ENCODE data around the gene TECPR2.
"Not testable (repeated sequence)": the region's sequence is repeated elsewhere in the genome, so short reads cannot be mapped to it uniquely, and the experiment has no call there.

Gene TECPR2

DNA sequence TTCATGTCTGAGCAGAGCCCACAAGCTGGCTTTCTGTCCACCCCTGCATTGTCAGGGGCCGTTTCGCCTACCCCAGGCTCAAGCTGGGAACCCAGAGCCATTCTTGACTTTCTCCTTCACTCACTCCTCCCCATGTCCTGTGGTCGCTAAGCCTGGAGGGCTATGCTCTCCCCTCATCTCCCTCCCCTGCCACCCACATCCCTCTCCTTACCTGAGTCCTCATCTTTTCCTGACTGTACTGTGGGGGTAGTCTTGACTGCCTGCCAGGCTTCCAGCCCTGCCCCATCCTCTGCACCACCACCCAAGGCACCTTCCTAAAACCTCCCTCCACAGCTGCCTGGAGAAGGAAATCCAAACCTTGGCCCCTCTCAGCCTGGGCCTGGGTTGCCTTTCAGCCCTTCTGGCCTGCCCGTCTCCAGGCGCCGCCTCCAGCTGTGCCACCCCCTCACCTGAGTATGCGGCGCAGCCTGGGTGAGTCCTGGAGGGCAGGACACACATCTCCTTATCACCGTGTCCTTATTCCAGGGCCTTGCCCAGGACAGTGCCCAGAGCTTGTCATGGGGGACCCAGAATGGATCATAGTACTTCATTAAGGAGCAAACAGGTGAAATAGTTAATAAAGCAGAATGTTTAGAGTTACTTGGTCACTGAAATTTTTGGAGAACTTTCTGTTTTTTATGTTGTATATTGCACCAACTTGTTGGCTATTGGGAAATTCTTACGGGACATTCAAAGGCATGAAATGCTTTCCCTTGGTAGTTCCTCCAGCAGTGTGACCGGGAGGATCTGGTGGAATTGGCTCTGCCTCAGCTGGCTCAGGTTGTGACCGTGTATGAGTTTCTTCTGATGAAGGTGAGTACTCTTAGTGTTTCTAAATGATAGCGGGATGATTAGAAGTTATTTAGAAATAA is 28.7 kb upstream of the TECPR2 start:
- no peak for DNase-seq (ENCODE audit: low read depth, low spot score)

DNA sequence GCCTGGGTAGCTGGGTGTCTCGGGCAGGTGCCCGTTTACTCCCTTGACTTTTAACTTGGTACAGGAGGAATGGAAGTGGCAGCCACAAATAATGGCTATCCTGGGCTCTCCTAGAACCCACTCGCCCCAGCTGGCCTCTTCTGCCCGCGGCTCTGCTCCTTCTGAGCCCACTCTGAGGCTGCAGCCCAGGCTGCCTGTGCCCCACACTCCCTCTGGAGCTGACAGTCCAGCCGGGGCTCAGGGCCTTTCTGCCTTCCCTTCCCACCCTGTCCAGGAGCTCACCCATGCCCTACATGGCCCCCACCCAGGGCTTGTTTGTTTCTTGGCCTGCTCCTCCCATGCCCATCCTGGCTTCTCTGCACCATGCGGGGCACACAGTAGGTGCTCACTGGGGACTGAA is 27.6 kb upstream of the TECPR2 start:
- no peak for DNase-seq (ENCODE audit: low read depth, low spot score)

DNA sequence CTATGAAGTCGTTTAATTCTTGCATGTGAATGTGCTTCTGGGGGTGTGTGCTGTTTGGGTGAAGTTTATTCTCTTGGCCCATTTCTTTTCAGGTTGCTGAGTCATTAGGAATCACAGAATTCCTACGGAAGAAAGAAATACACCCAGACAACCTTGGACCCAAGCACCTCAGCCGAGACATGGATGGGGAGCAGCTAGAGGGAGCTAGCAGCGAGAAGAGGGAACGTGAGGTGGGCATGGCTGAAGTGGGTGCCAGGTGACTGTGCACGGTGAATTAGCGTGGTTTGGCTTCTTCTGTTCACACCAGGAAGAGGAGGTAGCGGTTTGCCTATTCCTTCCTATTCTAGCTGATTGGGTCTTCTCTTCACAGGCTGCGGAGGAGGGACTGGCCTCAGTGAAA is 24.0 kb upstream of the TECPR2 start:
- DNase-seq (ENCODE audit: low read depth, low spot score), result no peak

DNA sequence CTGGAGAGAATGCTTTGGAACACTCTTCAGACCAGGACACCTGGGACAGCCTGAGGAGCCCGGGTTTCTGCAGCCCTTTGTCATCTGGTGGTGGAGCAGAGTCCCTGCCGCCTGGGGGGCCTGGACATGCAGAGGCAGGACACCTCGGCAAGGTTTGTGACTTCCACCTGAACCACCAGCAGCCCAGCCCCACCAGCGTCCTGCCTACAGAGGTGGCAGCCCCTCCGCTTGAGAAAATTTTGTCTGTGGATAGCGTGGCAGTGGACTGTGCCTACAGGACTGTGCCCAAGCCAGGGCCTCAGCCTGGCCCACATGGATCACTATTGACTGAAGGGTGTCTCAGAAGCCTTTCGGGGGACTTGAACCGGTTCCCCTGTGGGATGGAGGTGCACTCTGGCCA is 21.2 kb upstream of the TECPR2 start:
- DNase-seq (ENCODE audit: low read depth, low spot score), result no peak

DNA sequence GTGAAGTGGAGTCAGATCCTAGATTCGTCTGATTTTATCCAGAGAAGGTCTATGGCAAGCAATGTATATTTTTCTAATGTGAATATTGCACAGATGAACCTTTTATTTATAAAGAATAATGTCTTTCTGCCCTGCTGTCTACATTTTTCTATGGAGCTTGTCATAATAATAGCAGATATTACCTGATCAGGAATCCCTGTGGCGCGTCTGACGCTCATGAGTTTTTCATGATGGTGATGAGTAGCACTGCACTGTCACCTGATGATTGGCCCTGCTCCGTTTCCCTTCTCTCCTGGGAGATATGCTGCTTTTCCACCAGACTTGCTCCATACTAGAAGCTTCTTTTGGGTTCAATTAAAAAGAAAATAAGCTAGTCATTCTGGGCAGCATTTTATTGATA is 20.5 kb upstream of the TECPR2 start:
- no peak for DNase-seq (ENCODE audit: low read depth, low spot score)

DNA sequence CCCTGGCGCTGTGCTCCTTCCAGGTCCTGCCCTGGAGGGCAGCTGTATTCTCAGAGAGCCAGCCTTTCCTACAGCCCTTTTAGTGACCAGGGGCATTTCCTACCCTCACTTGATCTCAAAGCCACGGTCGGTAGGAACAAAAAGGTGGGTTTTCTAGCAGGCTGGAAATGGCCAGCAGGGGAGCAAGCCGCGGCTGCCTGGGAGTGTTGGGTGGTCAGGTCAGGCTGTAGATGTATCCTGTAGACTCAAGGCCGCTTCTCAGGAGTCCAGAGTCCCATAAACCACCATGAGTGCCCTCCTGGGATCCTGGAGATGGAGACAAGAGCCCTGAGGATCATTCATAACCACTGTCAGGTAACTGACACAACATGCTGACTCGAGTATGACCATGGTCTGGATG is 18.7 kb upstream of the TECPR2 start:
- DNase-seq (ENCODE audit: low read depth, low spot score), result no peak

DNA sequence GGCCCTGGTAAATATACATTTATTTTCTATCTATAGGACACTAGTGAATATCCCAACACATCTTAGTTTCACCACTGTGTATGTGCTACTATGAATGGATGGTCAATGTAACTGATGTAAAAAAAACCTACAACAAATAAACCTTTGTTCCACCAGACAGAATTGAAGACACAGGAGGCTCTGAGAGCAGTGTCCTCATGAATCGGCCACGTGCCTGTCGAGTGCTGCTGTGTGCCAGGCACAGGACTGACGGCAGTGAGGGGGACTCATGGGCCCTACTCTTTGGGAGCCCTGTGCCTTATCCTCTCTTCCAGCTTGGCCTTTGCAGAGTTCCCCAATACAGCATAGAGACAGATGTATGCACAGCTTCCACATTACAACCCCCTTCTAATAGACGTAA is 18.3 kb upstream of the TECPR2 start:
- no peak for DNase-seq (ENCODE audit: low read depth, low spot score)

DNA sequence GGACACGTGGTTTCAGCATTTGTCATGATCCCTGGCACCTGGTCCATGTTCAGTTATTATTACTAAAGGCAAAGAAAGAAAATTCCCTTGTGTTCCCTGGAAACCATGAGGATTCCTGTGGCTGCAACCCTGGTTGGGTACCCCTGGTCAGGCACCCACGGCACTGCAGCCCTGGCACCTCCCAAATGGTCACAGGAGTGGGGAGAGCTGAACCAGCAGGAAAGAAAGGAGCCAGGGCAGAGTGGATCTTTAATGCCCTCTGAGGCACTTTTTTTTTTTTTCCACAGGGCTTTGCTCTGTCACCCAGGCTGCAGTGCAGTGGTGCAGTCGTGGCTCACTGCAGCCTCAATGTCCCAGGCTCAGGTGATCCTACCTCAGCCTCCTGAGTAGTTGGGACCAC is 17.5 kb upstream of the TECPR2 start:
- no peak for DNase-seq (ENCODE audit: low read depth, low spot score)

DNA sequence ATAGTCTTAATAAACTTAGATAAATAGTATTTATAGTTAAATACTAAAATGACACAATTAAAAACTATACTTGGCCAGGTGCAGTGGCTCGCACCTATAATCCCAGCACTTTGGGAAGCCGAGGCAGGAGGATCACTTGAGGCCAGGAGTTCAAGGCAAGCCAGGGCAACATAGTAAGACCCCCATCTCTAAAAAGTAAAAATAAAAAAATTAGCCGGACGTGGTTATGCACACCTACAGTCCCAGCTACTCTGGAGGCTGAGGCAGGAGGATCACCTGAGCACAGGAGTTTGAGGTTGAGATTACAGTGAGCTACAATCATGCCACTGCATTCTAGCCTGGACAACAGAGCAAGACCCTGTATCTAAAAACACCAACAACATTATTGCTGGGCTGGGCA is 16.1 kb upstream of the TECPR2 start:
- no peak for DNase-seq (ENCODE audit: low read depth, low spot score)

DNA sequence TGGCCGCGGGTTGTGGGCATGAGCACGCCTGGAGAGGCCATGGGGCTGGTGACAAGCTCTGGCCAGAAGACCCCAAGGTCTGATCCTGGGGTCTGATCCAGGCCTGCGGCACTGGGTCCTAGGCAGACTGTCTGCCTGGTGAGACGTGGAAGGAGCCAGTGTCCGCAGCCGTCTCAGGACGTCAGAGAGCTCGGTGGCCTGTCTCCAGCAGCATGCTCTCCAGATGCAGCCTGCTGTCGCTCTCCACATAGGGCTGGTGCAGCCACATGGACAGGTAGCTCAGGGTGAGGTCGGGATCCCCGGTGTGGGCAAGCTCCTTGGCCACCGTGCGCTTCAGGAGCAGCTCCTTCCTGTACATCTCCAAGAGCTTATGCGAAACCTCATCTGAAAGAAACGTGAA is 14.4 kb upstream of the TECPR2 start:
- DNase-seq (ENCODE audit: low read depth, low spot score), result no peak

DNA sequence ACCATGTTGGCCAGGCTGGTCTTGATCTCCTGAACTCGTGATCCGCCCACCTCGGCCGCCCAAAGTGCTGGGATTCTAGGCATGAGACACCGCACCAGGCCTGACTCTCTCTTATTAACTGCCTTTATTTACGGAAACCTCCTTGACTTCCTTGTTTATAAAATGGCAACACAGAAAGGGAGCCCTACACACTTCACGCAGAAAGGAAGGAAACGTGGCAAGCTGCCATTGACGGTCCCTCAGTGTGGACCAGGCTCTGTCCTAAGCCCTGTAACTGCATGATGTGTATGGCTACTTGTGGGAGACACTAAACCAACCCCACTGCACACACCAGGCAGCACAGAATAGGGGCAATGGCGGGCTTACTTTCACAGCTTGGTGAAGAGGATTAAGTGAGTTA is 11.7 kb upstream of the TECPR2 start:
- DNase-seq (ENCODE audit: low read depth, low spot score), result no peak

DNA sequence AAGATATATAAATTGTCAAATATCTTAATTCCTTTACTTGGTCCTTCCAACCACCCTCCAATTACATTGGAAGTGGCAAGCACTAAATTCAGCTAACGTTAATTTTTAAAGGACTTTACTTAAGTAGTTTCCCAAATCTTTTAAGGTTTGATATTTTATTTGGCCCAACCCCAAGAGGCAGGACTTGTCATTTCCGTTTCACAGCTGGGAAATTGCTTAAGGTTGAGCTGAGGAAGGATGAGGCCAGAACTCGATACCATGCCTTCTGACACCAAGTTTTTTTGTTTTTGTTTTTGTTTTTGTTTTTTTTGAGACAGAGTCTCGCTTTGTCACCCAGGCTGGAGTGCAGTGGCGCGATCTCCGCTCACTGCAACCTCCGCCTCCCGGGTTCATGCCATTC is 11.1 kb upstream of the TECPR2 start:
- DNase-seq (ENCODE audit: low read depth, low spot score), result not testable (repeated sequence)

DNA sequence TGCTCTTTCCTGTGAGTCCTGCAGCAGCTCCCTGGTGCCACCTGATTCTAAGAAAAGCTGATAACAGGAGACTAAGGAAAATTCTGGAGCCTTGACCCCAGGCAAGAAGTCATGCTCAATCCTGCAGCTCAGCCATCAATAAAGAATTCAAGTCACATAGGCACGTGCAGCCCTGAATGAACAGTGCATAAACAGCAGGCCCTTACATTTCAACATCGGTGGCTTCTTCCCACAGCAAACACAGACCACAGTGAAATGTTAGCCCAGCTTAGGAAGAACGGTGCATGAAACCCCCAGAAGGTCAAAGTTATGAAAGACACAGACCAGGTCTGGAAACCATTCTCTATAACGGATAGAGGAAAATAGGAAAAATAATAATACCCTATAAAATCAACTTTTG is 10.5 kb upstream of the TECPR2 start:
- no peak for DNase-seq (ENCODE audit: low read depth, low spot score)

DNA sequence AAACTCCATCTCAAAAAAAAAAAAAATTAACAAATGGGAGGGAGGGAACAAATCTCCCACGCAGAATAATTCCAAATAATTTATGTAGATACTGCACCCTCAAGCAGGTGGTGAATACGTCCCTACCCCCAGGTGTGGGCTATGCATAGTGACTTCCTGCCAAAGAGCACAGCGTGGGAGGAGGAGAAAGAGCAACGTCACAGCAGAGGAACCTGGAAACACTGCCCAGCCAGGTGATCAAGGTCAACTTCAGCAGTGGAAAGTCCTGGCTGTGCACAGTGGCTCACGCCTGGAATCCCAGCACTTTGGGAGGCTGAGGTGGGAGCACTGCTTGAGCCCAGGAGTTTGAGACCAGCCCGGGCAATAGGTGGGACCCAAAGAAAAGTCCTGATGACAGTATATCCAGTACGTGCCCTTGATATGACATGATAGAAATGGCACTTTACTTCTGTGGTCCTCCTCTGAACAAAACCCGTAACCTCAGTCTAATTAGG is 9.6 kb upstream of the TECPR2 start:
- DNase-seq (ENCODE audit: low read depth, low spot score), result no peak

DNA sequence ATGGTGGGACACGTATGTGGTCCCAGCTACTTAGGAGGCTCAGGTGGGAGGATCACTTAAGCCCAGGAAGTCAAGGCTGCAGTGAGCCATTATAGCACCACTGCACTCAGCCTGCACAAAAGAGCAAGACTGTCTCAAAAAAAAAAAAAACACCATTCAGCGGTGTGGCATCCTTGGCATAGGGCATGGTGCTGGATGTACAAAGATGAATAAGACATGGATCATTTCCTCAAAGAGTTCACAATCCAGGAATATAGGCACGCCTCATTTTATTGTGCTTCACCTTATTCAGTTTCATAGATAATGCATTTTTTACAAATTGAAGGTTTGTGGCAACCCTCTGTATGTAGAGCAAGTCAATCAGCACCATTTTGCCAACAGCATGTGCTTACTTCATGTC is 6.5 kb upstream of the TECPR2 start:
- DNase-seq (ENCODE audit: low read depth, low spot score), result no peak

DNA sequence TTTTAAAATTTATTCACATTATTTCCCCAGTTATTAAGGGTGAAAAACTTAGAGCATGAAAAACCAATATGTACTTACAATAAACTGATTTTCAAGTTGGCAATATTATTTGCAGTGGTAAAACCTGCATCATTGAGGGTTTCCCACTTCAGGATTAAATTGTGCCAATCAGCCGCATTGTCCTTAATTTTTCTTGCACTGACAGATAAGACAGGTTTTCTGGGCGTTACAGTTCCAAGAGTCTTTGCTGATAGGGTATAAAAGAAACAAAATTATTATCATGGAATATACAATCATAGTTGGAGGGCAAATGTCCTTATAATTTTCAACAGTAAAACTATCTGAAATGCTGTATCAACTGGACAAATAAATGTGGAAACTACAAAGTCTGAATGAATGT is 3.4 kb upstream of the TECPR2 start:
- DNase-seq (ENCODE audit: low read depth, low spot score), result no peak

DNA sequence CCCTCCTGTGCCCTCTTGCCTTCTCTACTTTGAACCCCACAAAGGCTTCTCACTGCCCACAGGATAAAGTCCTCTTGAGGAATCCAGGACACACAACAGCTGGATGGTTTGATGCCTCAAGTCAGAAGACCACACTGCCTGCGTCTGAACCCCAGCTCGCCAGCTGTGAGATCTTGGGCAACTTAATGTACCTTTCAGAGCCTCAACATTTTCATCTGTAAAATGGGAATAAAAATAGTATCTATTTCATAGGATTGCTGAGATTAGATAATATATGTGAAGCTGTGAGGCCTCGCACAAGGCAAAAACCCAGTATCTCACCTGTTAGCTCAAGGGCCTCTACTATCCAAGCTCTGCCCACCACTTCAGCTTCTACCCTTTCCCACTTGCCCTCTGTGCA is 2.4 kb upstream of the TECPR2 start:
- DNase-seq (ENCODE audit: low read depth, low spot score), result no peak

DNA sequence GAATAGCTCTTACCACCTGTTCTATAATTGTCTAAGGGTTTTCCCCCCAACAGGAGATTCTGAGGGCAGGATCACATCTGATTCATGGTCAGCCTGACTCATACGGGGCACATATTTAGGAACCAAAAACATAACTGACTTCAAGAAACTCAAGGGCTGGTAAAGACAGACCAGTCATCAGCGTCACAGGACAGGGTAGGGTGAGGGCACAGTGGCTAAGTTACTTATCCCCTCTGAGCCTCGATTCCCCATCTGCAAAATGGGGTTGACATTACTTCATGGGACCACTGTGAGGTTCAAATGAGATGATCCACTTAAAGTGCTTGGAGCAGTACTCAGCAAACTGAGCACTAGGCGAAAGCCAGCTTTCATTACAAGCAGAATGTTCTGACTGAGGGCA is 657 bp upstream of the TECPR2 start:
- DNase-seq (ENCODE audit: low read depth, low spot score), result no peak

DNA sequence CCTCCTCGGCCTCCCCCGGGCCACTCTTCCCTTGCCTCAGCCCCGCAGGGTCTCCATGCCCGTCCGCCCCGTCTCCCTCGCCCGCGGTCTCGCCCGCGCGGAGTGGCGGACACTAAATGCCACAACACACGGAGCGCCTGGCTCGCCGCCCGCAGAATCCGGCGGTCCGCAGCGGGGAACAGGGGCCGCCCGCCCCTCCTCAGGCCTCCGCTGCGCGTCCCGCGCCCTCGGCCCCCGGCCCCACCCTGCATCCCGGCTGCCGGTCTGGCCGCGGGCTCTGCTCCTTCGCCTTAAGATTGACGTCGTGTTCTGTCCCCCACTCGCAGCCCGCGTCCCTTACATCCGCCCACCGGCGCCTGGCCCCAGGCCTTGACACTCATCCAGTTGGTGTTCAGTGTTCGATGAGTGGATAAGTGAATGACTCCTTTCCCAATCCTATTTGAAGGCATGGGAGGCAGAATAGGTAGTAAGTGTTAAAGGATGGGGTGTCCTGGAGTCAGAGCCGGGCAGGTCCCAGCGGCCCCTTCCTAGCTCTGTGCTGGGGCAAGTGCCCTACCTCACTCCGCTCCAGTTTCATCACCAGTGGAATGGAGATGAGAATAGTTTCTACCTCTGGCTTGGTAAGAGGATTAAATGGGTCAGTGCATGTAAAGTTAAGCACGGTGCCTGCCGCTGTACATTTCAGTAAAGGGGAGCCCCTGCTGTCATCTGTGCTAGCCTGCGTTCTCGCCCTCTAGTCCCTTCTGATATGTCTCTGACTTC is 622 bp downstream of the TECPR2 start:
- DNase-seq (ENCODE audit: low read depth, low spot score), result peak; percentile 64

DNA sequence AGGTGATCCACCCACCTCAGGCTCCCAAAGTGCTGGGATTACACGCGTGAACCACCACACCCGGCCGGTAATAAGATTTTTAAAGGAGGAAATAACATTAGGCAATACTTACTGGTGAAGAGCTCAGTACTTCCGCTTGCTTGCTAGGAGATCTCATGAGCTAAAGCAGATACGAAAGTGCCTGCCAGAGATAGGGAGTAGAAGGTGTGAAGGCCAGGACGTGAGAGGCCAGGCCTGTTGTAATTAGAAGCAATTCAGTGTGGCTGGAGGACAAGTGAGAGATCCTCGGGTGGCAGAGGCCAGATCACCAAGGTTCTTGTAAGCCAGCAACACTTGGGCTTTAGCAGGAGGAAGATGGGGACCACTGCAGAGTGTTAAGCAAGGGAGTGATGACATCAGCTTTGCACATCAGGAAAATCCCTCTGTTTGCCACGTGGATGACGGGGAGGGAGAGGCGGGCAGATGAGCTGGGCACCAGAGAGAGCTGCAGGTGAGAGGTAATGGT is 7.6 kb downstream of the TECPR2 start:
- no peak for DNase-seq (ENCODE audit: low read depth, low spot score)

DNA sequence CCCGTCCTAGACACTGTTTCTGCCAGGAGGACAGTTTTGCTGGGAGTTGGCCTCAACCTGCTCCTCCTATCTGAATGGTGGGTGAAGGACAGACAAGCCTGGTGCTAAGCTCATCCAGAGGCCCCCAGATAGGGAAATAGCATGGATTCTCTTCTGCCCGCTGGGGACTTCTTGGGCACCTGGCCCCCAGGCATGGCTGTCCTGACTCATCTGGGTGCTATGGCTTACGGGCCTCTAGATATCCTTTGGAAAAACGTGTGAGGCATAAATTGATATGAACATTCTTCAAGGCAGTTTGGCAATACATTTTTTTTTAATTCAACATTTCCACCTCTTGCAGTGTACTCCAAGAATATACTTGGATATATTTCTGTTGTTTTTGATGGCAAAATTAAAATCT is 8.6 kb downstream of the TECPR2 start:
- no peak for DNase-seq (ENCODE audit: low read depth, low spot score)

DNA sequence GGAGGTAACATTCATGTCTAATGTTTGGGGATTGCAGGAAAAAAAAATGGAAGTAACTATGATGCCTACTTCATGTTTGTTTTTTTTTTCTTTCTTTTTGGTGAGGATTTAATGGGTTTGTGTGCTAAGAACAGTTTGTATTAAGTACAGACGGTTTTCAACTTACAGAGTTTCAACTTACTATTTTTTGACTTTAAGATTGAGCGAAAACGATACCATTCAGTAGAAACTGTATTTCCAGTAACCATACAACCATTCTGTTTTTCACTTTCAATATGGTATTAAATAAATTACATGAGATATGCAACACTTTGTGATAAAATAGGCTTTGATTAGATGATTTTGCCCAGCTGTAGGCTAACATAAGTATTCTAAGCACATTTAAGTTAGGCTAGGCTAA is 10.4 kb downstream of the TECPR2 start:
- DNase-seq (ENCODE audit: low read depth, low spot score), result no peak

DNA sequence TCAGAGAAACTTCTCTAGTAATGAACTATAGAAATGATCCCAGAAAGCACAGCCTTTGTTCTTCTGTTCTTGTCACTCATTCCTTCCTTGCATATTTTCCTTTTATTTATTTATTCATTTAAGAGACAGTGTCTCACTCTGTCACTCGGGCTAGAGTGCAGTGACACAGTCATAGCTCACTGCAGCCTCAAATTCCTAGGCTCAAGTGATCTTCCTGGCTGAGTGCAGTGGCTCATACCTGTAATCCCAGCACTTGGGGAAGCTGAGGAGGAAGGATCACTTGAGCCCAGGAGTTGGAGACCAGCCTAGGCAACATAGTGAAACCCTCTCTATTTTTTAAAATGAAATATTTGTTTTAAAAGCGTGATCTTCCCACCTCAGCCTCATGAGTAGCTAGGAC is 11.5 kb downstream of the TECPR2 start:
- DNase-seq (ENCODE audit: low read depth, low spot score), result no peak
